KMS-11 (cell line): ENCODE measurements around the gene TGFBI.

Experiments
- H2AFZ ChIP-seq: fragments of 200-600 bp; sonication (generic); 2 replicates; pipeline ENCODE4 v1.6.1; 2016; ENCODE audit warnings: antibody characterized with exemption, mixed run types, low read depth
- H3K27ac ChIP-seq: fragments of 200-600 bp; sonication (generic); 2 replicates; pipeline ENCODE4 v1.6.1; 2016; ENCODE audit warnings: mild to moderate bottlenecking, mixed run types
- H3K27me3 ChIP-seq: fragments of 200-600 bp; sonication (generic); 2 replicates; pipeline ENCODE4 v1.6.1; 2017; ENCODE audit warnings: mild to moderate bottlenecking, low read depth, mixed run types, moderate library complexity; ENCODE audit not compliant: insufficient read depth
- H3K36me3 ChIP-seq: fragments of 200-600 bp; sonication (generic); 2 replicates; pipeline ENCODE4 v1.6.1; 2017; ENCODE audit warnings: mild to moderate bottlenecking, mixed run types; ENCODE audit not compliant: insufficient read depth
- H3K4me1 ChIP-seq: fragments of 200-600 bp; sonication (generic); 2 replicates; pipeline ENCODE4 v1.6.1; 2016; ENCODE audit warnings: mild to moderate bottlenecking, low read depth, mixed run types; ENCODE audit not compliant: poor library complexity, severe bottlenecking
- H3K4me2 ChIP-seq: fragments of 200-600 bp; sonication (generic); 2 replicates; pipeline ENCODE4 v1.7.0; 2016; ENCODE audit warnings: mild to moderate bottlenecking, mixed run types
- H3K4me3 ChIP-seq: fragments of 200-600 bp; sonication (generic); IDR thresholded peaks from 2 replicates; pipeline ENCODE4 v1.6.1; 2017; ENCODE audit warnings: low read depth, low read length, mixed read lengths; ENCODE audit not compliant: insufficient read depth
- H3K79me2 ChIP-seq: fragments of 200-600 bp; sonication (generic); 2 replicates; pipeline ENCODE4 v1.6.1; 2016; ENCODE audit warnings: low read depth, mixed run types; ENCODE audit not compliant: insufficient read depth
- H3K9ac ChIP-seq: fragments of 200-600 bp; sonication (generic); 2 replicates; pipeline ENCODE4 v1.6.1; 2016; ENCODE audit warnings: mild to moderate bottlenecking, mixed run types
- H4K20me1 ChIP-seq: fragments of 200-600 bp; sonication (generic); 2 replicates; pipeline ENCODE4 v1.6.1; 2016; ENCODE audit warnings: mild to moderate bottlenecking, mixed run types; ENCODE audit not compliant: insufficient read depth
- CTCF ChIP-seq: fragments of 200-600 bp; sonication (generic); conservative IDR thresholded peaks from 2 replicates; pipeline ENCODE4 v1.6.1; 2017; ENCODE audit warnings: low read depth, mild to moderate bottlenecking, antibody characterized with exemption, low read length, moderate library complexity, mixed read lengths

TGFBI gene

GRCh38 chr5:136053336-136054141 is 24.8 kb downstream of the TGFBI start:
- Histone ChIP-seq H3K4me1 (no peaks in the 10 kb centered on the region), H3K4me3 (no peak overlapping the region), H3K27me3 (no peaks in the 10 kb centered on the region), H3K36me3 (no peaks in the 10 kb centered on the region), H3K4me2 (no peak overlapping the region), H3K9ac (no peak overlapping the region), H3K79me2 (no peaks in the 10 kb centered on the region), H2AFZ (no peak overlapping the region), H3K27ac (no peak overlapping the region), H4K20me1 (no peaks in the 10 kb centered on the region)
- TF ChIP-seq CTCF, result no peak

DNA sequence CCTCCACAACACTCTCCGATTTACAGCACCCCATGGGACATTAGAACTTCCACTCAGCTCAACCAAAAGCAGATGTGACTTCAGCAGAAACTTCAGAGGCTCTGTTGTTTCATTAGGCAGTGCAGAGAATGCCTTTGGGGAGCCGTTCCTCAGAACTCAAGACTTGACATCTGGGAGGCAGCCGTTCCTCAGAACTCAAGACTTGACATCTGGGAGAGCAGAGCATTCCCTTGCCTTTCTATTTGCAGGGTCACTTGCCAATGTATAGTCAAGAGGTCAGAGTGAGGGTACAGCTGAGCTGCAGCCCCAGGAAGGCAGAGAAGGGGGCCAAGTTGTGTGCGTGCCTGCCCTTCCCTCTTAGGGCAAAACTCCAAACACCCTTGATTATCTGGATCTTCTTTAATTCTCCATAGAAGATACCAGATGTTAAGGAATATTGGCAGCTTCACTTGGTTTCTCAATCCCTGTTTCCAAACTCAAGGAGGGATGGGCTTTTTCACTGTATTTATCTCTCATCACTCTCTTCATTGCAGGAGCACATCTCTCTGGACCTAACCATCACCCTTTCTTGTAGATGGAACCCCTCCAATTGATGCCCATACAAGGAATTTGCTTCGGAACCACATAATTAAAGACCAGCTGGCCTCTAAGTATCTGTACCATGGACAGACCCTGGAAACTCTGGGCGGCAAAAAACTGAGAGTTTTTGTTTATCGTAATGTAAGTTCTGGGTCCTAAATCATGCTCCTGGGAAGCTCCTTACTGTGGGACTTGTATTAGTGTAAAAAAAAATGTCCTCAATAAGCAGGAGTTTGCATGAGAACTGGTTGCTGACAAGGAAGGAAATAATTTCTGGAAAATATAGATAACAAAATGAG is 25.6 kb downstream of the TGFBI start:
- Histone ChIP-seq H3K27ac (no peak overlapping the region), H3K4me3 (no peak overlapping the region), H3K79me2 (no peaks in the 10 kb centered on the region), H4K20me1 (no peaks in the 10 kb centered on the region), H3K27me3 (no peaks in the 10 kb centered on the region), H2AFZ (no peak overlapping the region), H3K4me2 (no peak overlapping the region), H3K36me3 (no peaks in the 10 kb centered on the region), H3K9ac (no peak overlapping the region), H3K4me1 (no peaks in the 10 kb centered on the region)
- TF ChIP-seq CTCF, result no peak

- Histone ChIP-seq H3K9ac (no peak overlapping the region), H3K36me3 (no peaks in the 10 kb centered on the region), H4K20me1 (no peaks in the 10 kb centered on the region), H2AFZ (no peak overlapping the region), H3K27ac (no peak overlapping the region), H3K4me1 (no peaks in the 10 kb centered on the region), H3K27me3 (no peaks in the 10 kb centered on the region), H3K4me3 (no peak overlapping the region), H3K4me2 (no peak overlapping the region), H3K79me2 (no peaks in the 10 kb centered on the region)
- no peak for TF ChIP-seq CTCF
Observed at GRCh38 chr5:136055612-136056309, 27.0 kb downstream of the TGFBI start.

DNA sequence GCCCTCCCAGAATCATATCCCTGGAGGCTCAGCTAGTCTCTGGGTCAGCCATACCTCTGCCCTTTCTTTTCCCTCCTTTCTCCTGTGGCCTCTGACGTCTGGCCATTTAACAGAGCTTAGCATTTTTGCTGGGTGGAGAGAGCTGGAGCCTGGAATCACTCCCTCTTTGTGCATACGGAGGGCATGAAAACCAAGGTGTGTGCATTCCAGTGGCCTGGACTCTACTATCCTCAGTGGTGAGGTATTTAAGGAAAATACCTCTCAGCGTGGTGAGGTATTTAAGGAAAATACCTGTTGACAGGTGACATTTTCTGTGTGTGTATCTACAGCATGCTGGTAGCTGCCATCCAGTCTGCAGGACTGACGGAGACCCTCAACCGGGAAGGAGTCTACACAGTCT is 27.5 kb downstream of the TGFBI start:
- Histone ChIP-seq H3K36me3 (no peaks in the 10 kb centered on the region), H3K4me3 (no peak overlapping the region), H3K4me2 (no peak overlapping the region), H2AFZ (no peak overlapping the region), H3K27me3 (no peaks in the 10 kb centered on the region), H4K20me1 (no peaks in the 10 kb centered on the region), H3K27ac (no peak overlapping the region), H3K9ac (no peak overlapping the region), H3K79me2 (no peaks in the 10 kb centered on the region), H3K4me1 (no peaks in the 10 kb centered on the region)
- TF ChIP-seq CTCF, result no peak
